NCI-H1105 treated with DMSO at 0.1 percent for 48 hours (cell line): ENCODE data around the gene WWOX.

Experiments used
- DNase-seq: peaks from one replicate; lab custom pipeline; 2025; lab: John Stamatoyannopoulos, UW

WWOX gene

GRCh38 chr16:78142788-78143187 lies 43.3 kb downstream of the WWOX start:
- no peak for DNase-seq

DNA sequence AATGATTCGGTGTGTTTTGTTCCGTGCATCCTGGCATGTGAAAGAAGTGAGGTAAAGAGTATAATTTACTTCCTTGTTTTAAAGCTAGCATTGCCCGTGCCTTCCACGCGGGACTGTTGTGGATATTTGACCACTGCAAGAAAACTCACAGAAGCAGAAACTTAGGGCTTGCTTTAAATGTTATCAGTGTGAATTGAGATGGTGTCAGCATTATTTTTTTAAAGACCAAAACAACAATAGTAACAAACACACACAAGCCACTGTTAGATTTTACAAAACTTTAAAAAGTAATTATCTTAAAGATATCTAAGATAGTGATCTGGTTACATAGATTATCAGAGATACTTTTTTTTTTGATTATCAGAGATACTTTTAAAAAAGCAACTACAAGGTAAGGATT lies 47.4 kb downstream of the WWOX start:
- DNase-seq, result no peak

DNA sequence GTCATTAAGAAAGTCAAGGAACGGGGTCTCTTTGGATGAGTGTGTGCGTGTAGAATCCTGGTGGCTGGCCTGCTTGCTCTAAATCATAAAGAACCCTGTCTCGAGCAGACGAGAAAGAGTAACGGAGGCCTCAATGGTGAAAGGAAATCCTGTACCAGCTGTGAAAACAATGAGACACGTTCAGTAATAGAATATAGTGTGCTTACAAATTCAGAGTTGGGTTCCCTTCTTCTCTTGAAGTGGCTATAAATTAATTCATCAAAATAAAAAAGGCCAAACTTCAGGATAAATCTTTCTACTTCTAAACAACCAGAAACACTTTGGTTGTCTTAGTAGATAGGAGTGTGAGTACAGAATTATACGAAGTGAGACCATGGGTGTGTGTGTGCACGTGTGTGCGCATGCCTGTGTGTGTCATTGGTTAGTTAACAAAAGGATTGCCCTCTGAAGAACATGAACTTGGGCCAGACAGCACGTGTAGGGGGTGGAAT lies 48.5 kb downstream of the WWOX start:
- DNase-seq, result no peak

- DNase-seq, result no peak
Observed at GRCh38 chr16:78150233-78150632, 50.8 kb downstream of the WWOX start.

DNA sequence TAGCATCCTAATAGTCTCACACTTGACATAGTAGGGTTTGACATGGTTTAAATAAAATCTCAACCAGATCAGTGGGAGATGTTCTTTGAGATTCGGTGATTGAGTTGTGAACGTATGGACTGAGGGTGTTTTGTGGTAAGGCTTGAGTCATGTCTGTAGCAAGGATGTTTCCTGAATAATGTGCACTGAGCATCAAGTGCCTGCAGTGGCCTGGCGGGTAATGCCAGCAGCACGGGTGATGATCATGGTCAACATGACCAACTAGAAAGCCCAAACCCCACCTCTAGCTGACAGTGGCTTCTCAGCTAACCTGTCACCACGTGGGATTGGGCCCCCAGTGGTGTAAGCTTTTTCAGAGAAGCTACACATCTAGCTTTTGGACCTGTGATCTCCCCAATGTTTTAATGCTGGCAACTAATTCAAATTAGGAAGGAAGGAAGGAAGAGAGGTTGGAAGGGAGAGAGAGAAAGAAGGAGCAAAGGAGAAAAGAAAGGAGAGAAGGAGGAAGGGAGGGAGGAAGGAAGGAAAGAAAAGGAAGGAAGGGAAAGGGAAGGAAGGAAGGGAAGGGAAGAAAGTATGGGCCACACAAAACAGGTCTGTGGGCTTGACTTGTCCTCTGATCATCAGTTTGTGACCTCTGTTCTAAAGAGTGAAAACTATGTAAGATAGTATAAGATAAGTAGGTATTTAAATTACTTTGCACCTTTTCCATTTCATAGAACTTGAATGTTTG lies 55.4 kb downstream of the WWOX start:
- no peak for DNase-seq

- no peak for DNase-seq
Observed at GRCh38 chr16:78155791-78156345, 56.4 kb downstream of the WWOX start.

DNA sequence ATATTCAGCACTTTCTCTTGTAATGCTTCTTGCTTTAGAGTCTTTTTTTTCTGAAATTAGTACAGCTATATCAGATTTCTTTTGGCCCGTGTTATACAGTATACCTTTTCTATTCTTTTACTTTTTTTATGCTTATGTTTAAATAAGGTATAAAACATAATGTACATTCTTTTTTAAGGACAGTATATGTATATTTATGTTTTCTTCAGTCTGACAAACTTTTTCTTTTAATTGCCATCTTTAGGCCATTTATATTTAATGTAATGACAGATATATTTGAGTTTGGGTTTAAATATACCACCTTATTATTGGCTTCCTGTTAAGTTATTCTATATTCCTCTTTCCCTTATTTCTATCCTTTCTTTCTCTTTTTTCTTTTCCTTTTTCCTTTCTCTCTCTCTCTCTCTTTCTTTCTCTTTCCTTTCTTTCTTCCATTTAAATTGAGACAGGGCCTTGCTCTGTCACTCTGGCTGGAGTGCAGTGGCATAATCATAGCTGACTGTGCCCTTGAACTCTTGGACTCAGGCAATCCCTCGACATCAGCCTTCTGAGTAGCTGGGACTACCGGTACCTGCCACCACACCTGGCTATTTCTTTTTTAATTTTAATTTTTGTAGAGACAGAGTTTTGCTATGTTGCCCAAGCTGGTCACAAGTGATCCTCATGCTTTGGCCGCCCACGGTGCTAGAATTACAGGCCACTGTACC lies 61.7 kb downstream of the WWOX start:
- no peak for DNase-seq

- no peak for DNase-seq
Observed at GRCh38 chr16:78163772-78164670, 64.6 kb downstream of the WWOX start.

DNA sequence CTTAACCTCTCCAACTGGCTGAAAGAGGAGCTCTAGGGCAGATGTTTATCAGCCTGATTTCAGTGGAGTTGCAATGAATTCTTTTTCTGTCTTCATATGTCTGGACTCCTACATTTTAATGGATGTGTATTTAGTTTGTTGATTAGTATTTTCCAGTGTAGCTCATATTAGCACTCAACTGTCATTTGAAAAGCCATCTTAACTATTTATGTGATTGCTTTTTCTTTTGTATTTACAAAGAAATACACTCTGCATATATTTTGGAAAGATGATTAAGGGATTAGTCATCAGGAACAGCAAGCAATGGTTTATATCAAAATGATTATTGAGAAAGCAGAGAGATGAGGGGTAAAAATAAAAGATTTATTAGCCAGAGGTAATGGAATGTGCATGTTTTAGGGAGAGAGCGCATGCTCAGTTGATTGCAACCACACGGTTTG lies 71.1 kb downstream of the WWOX start:
- no peak for DNase-seq

DNA sequence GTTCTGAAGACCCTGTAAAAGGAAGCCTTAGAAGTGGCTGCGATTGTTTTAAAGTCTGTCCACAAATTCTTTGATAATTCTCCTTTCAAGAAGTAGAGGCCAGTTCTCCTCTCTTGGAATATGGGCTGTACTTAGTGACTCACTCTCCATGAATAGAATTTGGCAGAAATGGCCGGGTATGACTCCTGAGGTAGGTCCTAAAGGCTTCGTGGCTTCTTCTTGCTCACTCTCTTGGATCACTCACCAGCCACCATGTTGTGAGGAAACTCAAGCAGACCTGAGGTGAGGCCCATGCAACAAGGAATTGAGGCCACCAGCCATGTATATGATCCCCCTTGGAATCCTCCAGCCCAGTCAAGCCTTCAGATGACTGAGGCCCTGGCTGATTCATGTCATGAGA lies 75.8 kb downstream of the WWOX start:
- no peak for DNase-seq

DNA sequence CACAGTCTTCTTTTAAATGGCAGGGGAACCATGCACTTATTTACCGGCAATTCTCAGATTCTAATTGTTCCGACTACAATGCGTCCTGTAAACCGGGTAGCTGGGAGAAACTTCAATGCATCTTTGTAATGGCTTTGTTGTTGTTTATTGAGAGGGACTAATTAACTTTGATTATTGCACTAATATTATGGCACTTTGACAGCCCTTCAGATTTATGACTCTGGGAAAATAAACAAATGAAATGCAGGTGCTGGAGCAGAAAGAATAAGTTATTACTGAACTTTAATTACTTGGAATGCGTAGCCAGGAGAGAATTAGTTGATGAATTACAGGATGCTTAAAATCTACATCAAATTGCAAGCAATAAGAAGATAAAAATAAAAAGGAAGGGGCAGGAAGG lies 77.0 kb downstream of the WWOX start:
- DNase-seq, result peak; percentile 88

- DNase-seq, result no peak
Observed at GRCh38 chr16:78177218-78177617, 77.8 kb downstream of the WWOX start.

- DNase-seq, result no peak
Observed at GRCh38 chr16:78177987-78178386, 78.5 kb downstream of the WWOX start.

DNA sequence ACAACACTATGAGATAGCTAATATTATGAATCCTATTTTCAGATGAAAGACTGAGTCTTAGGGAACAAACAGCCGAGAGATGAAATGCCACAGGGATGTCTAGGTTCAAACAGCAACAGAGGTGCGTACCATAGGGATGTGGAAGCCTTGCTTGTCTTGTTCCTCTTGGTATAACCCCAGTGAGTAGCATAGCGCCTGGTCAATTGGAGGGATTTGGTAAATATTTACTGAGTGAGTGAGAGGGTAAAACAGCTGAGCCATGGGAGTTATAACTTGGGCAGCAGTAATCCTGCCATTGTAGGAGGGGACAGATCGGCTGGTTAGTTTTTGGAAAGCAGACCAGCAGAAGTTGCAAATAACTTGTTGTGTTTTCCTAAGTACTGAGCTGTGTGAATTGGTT lies 80.2 kb downstream of the WWOX start:
- DNase-seq, result no peak

- DNase-seq, result no peak
Observed at GRCh38 chr16:78180349-78180748, 80.9 kb downstream of the WWOX start.

- peak; percentile 55 for DNase-seq
Observed at GRCh38 chr16:78183437-78184237, 84.2 kb downstream of the WWOX start.

GRCh38 chr16:78184238-78185183 lies 85.1 kb downstream of the WWOX start:
- peak; percentile 49 for DNase-seq

DNA sequence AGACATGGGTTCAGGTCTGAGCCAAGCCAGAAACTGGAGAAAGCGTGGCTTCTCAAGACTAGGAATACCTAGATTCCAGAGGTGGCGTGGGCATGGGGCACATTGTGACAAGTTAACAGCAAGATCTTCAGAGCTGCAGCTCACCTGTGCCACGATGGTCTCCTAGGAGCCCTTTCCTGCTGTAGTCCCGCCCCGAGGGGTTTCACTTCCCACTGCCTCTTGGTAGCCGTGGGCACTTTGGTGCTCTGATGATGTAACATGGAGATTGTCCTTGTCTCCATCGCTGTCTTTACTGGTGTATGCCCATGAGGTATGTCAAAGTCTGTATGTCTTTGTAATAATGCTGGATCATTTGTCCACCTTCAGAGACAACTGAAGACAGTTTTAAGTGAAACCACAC lies 89.7 kb downstream of the WWOX start:
- no peak for DNase-seq

DNA sequence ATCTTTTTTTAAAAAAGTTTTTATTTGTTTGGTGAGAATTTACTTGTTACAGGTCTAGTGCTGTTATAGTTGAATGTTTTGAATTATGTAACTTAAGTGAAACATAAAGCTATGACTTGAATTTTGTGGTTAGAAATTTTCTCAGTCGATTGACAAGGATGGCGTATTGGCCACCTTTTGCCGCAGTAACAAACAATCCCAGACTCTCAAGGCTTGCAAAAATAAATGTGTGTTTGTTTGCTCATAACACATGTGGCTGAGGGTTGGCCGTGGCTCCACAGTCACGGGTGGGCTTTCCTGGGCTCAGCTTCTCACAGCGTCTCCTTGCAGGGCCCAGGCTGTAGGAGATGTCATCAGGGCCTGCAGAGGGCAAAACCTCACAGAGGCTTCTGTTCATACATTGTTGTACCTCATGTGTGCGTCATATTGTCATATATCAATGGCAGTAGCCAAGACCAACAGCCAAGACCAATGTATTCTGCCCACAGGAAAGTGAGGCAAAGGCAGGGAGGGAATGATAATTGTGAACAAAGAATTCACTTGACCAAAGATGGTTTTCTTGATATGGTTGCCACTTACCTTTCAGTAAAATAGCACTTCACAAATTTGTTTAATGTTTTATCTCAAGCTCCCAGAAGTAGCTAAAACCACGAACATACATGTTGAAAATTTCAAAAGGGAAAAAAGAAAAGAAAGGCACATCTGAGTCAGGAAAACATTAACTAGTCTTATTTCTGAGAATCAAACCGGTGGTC lies 93.5 kb downstream of the WWOX start:
- DNase-seq, result no peak
